Mesothelial cell of epicardium (in vitro differentiated cells): ENCODE results near the gene PLSCR1. TPM values are rescaled to one million over a fixed set of nuclear protein-coding genes. Genes with fewer than 3 reads are reported as not detected.

Experiments used
- DNase-seq, 2 experiments: peaks; one replicate each; pipeline ENCODE4 v3.0.0; 2021; ENCODE audit warnings: low spot score in 2 of 2; ENCODE audit not compliant: unreplicated experiment in 2 of 2
- H3K27ac Mint-ChIP-seq: 2 replicates; pipeline ENCODE4 v1.8.0; 2021; ENCODE audit warnings: mixed read lengths
- H3K27me3 Mint-ChIP-seq: 2 replicates; pipeline ENCODE4 v1.8.0; 2021; ENCODE audit warnings: low read depth, mixed read lengths
- H3K36me3 Mint-ChIP-seq: 2 replicates; pipeline ENCODE4 v1.8.0; 2021; ENCODE audit warnings: mixed read lengths
- H3K4me1 Mint-ChIP-seq: 2 replicates; pipeline ENCODE4 v1.8.0; 2021; ENCODE audit warnings: mixed read lengths
- H3K4me3 Mint-ChIP-seq: 2 replicates; pipeline ENCODE4 v1.8.0; 2021; ENCODE audit warnings: mild to moderate bottlenecking, moderate library complexity, mixed read lengths
- H3K9me3 Mint-ChIP-seq: 2 replicates; pipeline ENCODE4 v1.8.0; 2021; ENCODE audit warnings: mixed read lengths
- CTCF ChIP-seq: fragments of 200-600 bp; sonication (generic); IDR thresholded peaks from one replicate; pipeline ENCODE4 v1.5.0; 2021; ENCODE audit warnings: antibody characterized with exemption; ENCODE audit not compliant: unreplicated experiment
- total RNA-seq: library from RNA; stranded (reverse); gene quantifications from 3 replicates; pipeline ENCODE4 v1.2.1, GENCODE V29; 2021

PLSCR1 gene
- total RNA-seq, 1 donor from 2014 or later = 71.0 TPM

GRCh38 chr3:146521394-146521793 is 23.0 kb downstream of the PLSCR1 start:
- H3K4me1 Mint-ChIP-seq = peaks cover 15% of the 10 kb centered on the region
- H3K36me3 Mint-ChIP-seq = peaks cover 4% of the 10 kb centered on the region
- H3K9me3 Mint-ChIP-seq = no peaks in the 10 kb centered on the region
- DNase-seq = no peak
- no peak overlapping the region for H3K27ac Mint-ChIP-seq
- no peak for TF ChIP-seq CTCF
- H3K27me3 Mint-ChIP-seq = no peaks in the 10 kb centered on the region
- H3K4me3 Mint-ChIP-seq = no peak overlapping the region

- Mint-ChIP-seq H3K4me3 (no peak overlapping the region), H3K36me3 (peaks cover 4% of the 10 kb centered on the region), H3K27me3 (no peaks in the 10 kb centered on the region), H3K4me1 (peaks cover 11% of the 10 kb centered on the region), H3K9me3 (no peaks in the 10 kb centered on the region), H3K27ac (no peak overlapping the region)
- no peak for TF ChIP-seq CTCF
- no peak for DNase-seq
Observed at GRCh38 chr3:146519810-146520209, 24.6 kb downstream of the PLSCR1 start.

GRCh38 chr3:146517684-146518435 is 26.5 kb downstream of the PLSCR1 start:
- Mint-ChIP-seq H3K27me3 (no peaks in the 10 kb centered on the region), H3K4me1 (peaks cover 3% of the 10 kb centered on the region), H3K9me3 (no peaks in the 10 kb centered on the region), H3K4me3 (no peak overlapping the region), H3K36me3 (peaks cover 5% of the 10 kb centered on the region), H3K27ac (no peak overlapping the region)
- no peak for DNase-seq
- no peak for TF ChIP-seq CTCF

GRCh38 chr3:146513386-146514051 is 30.9 kb downstream of the PLSCR1 start:
- H3K27me3 Mint-ChIP-seq = no peaks in the 10 kb centered on the region
- no peak for DNase-seq
- H3K4me1 Mint-ChIP-seq = peaks cover 9% of the 10 kb centered on the region
- H3K27ac Mint-ChIP-seq = no peak overlapping the region
- H3K4me3 Mint-ChIP-seq = no peak overlapping the region
- H3K36me3 Mint-ChIP-seq = peaks cover 1% of the 10 kb centered on the region
- no peaks in the 10 kb centered on the region for H3K9me3 Mint-ChIP-seq
- TF ChIP-seq CTCF = no peak

- Mint-ChIP-seq H3K27me3 (no peaks in the 10 kb centered on the region), H3K27ac (peak overlapping the region; percentile 62), H3K9me3 (peaks cover 4% of the 10 kb centered on the region), H3K4me1 (peaks cover 9% of the 10 kb centered on the region), H3K36me3 (peaks cover 1% of the 10 kb centered on the region), H3K4me3 (no peak overlapping the region)
- no peak for DNase-seq
- no peak for TF ChIP-seq CTCF
Observed at GRCh38 chr3:146511402-146512134, 32.8 kb downstream of the PLSCR1 start.
